Activated CD8-positive, alpha-beta T cell treated with anti-CD3 and anti-CD28 coated beads for 36 hours (primary cell): ENCODE measurements around the gene EFHC2. TPM values are rescaled to one million over a fixed set of nuclear protein-coding genes. Genes with fewer than 3 reads are reported as not detected.
"Not testable (repeated sequence)": the region's sequence is repeated elsewhere in the genome, so short reads cannot be mapped to it uniquely, and the experiment has no call there.

Experiments
- ATAC-seq: fragments of 200-7000 bp; cut with Tn5 transposase; one replicate; pipeline ENCODE4 v1.10.0; 2021; ENCODE audit warnings: mild to moderate bottlenecking, moderate library complexity
- CTCF ChIA-PET: fragments of 350-600 bp; sonication (Branson Sonifier 250); formaldehyde crosslinking; loops from one replicate; lab custom pipeline; 2021; ENCODE audit warnings: antibody characterized with exemption; lab: Charles Lee
- POLR2A ChIA-PET: fragments of 350-600 bp; sonication (Branson Sonifier 250); formaldehyde crosslinking; loops from one replicate; lab custom pipeline; 2021; ENCODE audit warnings: antibody characterized with exemption; lab: Charles Lee
- DNase-seq: peaks from one replicate; pipeline ENCODE4 v3.0.0-alpha.2; 2020
- H3K27ac Mint-ChIP-seq: one replicate; pipeline ENCODE4 v1.8.0; 2021; ENCODE audit warnings: mild to moderate bottlenecking, mixed read lengths
- H3K27me3 Mint-ChIP-seq: one replicate; pipeline ENCODE4 v1.8.0; 2021; ENCODE audit warnings: mixed read lengths
- H3K36me3 Mint-ChIP-seq: one replicate; pipeline ENCODE4 v1.8.0; 2021; ENCODE audit warnings: low read depth, mixed read lengths
- H3K4me1 Mint-ChIP-seq: one replicate; pipeline ENCODE4 v1.8.0; 2021; ENCODE audit warnings: low read depth, mixed read lengths
- H3K4me3 Mint-ChIP-seq: one replicate; pipeline ENCODE4 v1.8.0; 2021; ENCODE audit warnings: mild to moderate bottlenecking, moderate library complexity, mixed read lengths
- H3K9me3 Mint-ChIP-seq: one replicate; pipeline ENCODE4 v1.8.0; 2021; ENCODE audit warnings: mixed read lengths
- CTCF ChIP-seq: fragments of 200-600 bp; IDR thresholded peaks from one replicate; pipeline ENCODE4 v1.8.0; 2022; ENCODE audit warnings: antibody characterized with exemption, mild to moderate bottlenecking
- intact Hi-C: fragments of 100-400 bp; cut with micrococcal nuclease; formaldehyde crosslinking; loops from one replicate; pipeline ENCODE4 v1.10.0; 2022
- total RNA-seq, 2 experiments: library from RNA; stranded (reverse); gene quantifications; one replicate each; pipeline ENCODE4 v1.2.3, GENCODE V29; 2021

EFHC2 gene
- total RNA-seq, 2 experiments from 2014 or later, result 0.20 to 0.31 TPM

- TF ChIP-seq CTCF, result no peak
- Mint-ChIP-seq H3K4me1 (no peaks in the 10 kb centered on the region), H3K36me3 (no peaks in the 10 kb centered on the region), H3K27me3 (no peaks in the 10 kb centered on the region), H3K27ac (no peak overlapping the region), H3K9me3 (no peaks in the 10 kb centered on the region), H3K4me3 (no peak overlapping the region)
- POLR2A ChIA-PET, result no interaction called here
- DNase-seq, result no peak
- CTCF ChIA-PET, result no interaction called here
- ATAC-seq, result no peak
- intact Hi-C loops, result no loop called here
Observed at GRCh38 chrX:44203791-44204190, 139.7 kb downstream of the EFHC2 start.

- Mint-ChIP-seq H3K9me3 (no peaks in the 10 kb centered on the region), H3K27ac (no peak overlapping the region), H3K36me3 (no peaks in the 10 kb centered on the region), H3K27me3 (no peaks in the 10 kb centered on the region), H3K4me1 (no peaks in the 10 kb centered on the region), H3K4me3 (no peak overlapping the region)
- no peak for TF ChIP-seq CTCF
- DNase-seq (no peak), ATAC-seq (no peak)
- ChIA-PET POLR2A (no interaction called here), CTCF (no interaction called here)
- intact Hi-C loops, result no loop called here
Observed at GRCh38 chrX:44202596-44202995, 140.9 kb downstream of the EFHC2 start.

GRCh38 chrX:44189116-44189515 lies 154.4 kb downstream of the EFHC2 start:
- Mint-ChIP-seq H3K4me3 (no peak overlapping the region), H3K27me3 (no peaks in the 10 kb centered on the region), H3K36me3 (no peaks in the 10 kb centered on the region), H3K27ac (no peak overlapping the region), H3K4me1 (no peaks in the 10 kb centered on the region), H3K9me3 (no peaks in the 10 kb centered on the region)
- intact Hi-C loops, result no loop called here
- CTCF ChIA-PET, result no interaction called here
- no peak for DNase-seq
- POLR2A ChIA-PET, result no interaction called here
- ATAC-seq, result no peak
- no peak for TF ChIP-seq CTCF

GRCh38 chrX:44187915-44188314 lies 155.6 kb downstream of the EFHC2 start:
- H3K9me3 Mint-ChIP-seq, ATAC-seq, intact Hi-C loops, H3K4me3 Mint-ChIP-seq, H3K27ac Mint-ChIP-seq, H3K4me1 Mint-ChIP-seq, H3K36me3 Mint-ChIP-seq, H3K27me3 Mint-ChIP-seq, CTCF ChIA-PET, DNase-seq: not testable (repeated sequence)
- POLR2A ChIA-PET, result interaction anchor here (0.6 kb wide), 1 partner anchor 115 kb away, joined by 3 read pairs; no protein-coding TSS in a partner anchor

- CTCF ChIA-PET, result no interaction called here
- no peak overlapping the region for H3K4me3 Mint-ChIP-seq
- ATAC-seq, result no peak
- TF ChIP-seq CTCF, result no peak
- H3K9me3 Mint-ChIP-seq, result no peaks in the 10 kb centered on the region
- no peaks in the 10 kb centered on the region for H3K27me3 Mint-ChIP-seq
- no peaks in the 10 kb centered on the region for H3K36me3 Mint-ChIP-seq
- H3K4me1 Mint-ChIP-seq, result no peaks in the 10 kb centered on the region
- POLR2A ChIA-PET, result no interaction called here
- intact Hi-C loops, result no loop called here
- H3K27ac Mint-ChIP-seq, result no peak overlapping the region
- DNase-seq, result no peak
Observed at GRCh38 chrX:44183329-44183728, 160.1 kb downstream of the EFHC2 start.
